Bronchial epithelial cell (primary cell): Measurements from ENCODE around the gene CYBA. TPM values are rescaled to one million over a fixed set of nuclear protein-coding genes. Genes with fewer than 3 reads are reported as not detected.

Experiments
- DNase-seq: peaks from one replicate; pipeline ENCODE4 v3.0.0-alpha.2; 2010; ENCODE audit warnings: low read depth
- FAIRE-seq: peaks from 2 replicates; lab custom pipeline; 2011; peaks lifted over from hg19 to GRCh38; lab: Jason Lieb, UNC
- H3K27me3 ChIP-seq: 2 replicates; pipeline ENCODE4 v1.5.1; 2011; ENCODE audit warnings: low read length; ENCODE audit not compliant: control insufficient read depth, insufficient read depth
- H3K36me3 ChIP-seq: 2 replicates; pipeline ENCODE4 v1.5.1; 2011; ENCODE audit warnings: low read length; ENCODE audit not compliant: control insufficient read depth, insufficient read depth
- H3K4me3 ChIP-seq: 2 replicates; pipeline ENCODE4 v1.5.1; 2011; ENCODE audit warnings: mild to moderate bottlenecking, low read depth, low read length, control low read depth
- CTCF ChIP-seq: IDR thresholded peaks from 2 replicates; pipeline ENCODE4 v1.5.1; 2011; ENCODE audit warnings: mild to moderate bottlenecking, moderate library complexity, low read length, control low read depth, inconsistent platforms; ENCODE audit not compliant: insufficient read depth, severe bottlenecking
- total RNA-seq: library from RNA; depleted of rRNA; stranded (reverse); fragments of >200 nt; gene quantifications from 2 replicates; pipeline ENCODE4 v1.2.1, GENCODE V29; 2014

Gene CYBA
- total RNA-seq, 1 donor from 2014 or later: 134 TPM

- H3K27me3 ChIP-seq: no peaks in the 10 kb centered on the region
- TF ChIP-seq CTCF: no peak
- FAIRE-seq: no peak
- peaks cover 3% of the 10 kb centered on the region for H3K36me3 ChIP-seq
- no peak overlapping the region for H3K4me3 ChIP-seq
- DNase-seq: no peak
These were observed 46.4 kb upstream of the CYBA start for GRCh38 chr16:88697116-88697830.

- DNase-seq (no peak), FAIRE-seq (no peak)
- TF ChIP-seq CTCF: no peak
- H3K27me3 ChIP-seq: no peaks in the 10 kb centered on the region
- H3K36me3 ChIP-seq: peaks cover 3% of the 10 kb centered on the region
- no peak overlapping the region for H3K4me3 ChIP-seq
These were observed 45.6 kb upstream of the CYBA start for GRCh38 chr16:88696441-88696840.

GRCh38 chr16:88695753-88696152, 44.9 kb upstream of the CYBA start:
- Histone ChIP-seq H3K27me3 (no peaks in the 10 kb centered on the region), H3K4me3 (no peak overlapping the region), H3K36me3 (peaks cover 3% of the 10 kb centered on the region)
- TF ChIP-seq CTCF: no peak
- FAIRE-seq (no peak), DNase-seq (no peak)

GRCh38 chr16:88695218-88695617, 44.4 kb upstream of the CYBA start:
- FAIRE-seq (no peak), DNase-seq (no peak)
- no peak for TF ChIP-seq CTCF
- Histone ChIP-seq H3K4me3 (no peak overlapping the region), H3K27me3 (no peaks in the 10 kb centered on the region), H3K36me3 (peaks cover 3% of the 10 kb centered on the region)

- no peak for FAIRE-seq
- no peak for DNase-seq
- H3K27me3 ChIP-seq: no peaks in the 10 kb centered on the region
- H3K36me3 ChIP-seq: peaks cover 3% of the 10 kb centered on the region
- H3K4me3 ChIP-seq: no peak overlapping the region
- TF ChIP-seq CTCF: no peak
These were observed 43.6 kb upstream of the CYBA start for GRCh38 chr16:88694221-88695087.
